Choroid plexus epithelial cell (primary cell): ENCODE measurements around the gene SDR39U1.

Experiments
- DNase-seq: peaks from one replicate; pipeline ENCODE4 v3.0.0-alpha.2; 2010; ENCODE audit warnings: low read depth
- H3K4me3 ChIP-seq: 2 replicates; pipeline ENCODE4 v1.5.1; 2011; ENCODE audit warnings: low read depth, mild to moderate bottlenecking, control low read depth, low read length, moderate library complexity
- CTCF ChIP-seq: conservative IDR thresholded peaks from 2 replicates; pipeline ENCODE4 v1.5.1; 2011; ENCODE audit warnings: low read depth, mild to moderate bottlenecking, control low read depth, inconsistent platforms, low read length, moderate library complexity

SDR39U1 gene

GRCh38 chr14:24440606-24441399, 1.8 kb downstream of the SDR39U1 start:
- TF ChIP-seq CTCF: no peak
- DNase-seq: no peak

GRCh38 chr14:24439830-24440605, 2.6 kb downstream of the SDR39U1 start:
- TF ChIP-seq CTCF: no peak
- H3K4me3 ChIP-seq: no peak overlapping the region
- DNase-seq: no peak

More at GRCh38 chr14:24440606-24441399, 1.8 kb downstream of the SDR39U1 start:
- no peak overlapping the region for H3K4me3 ChIP-seq

GRCh38 chr14:24439257-24439656, 3.3 kb downstream of the SDR39U1 start:
- no peak for DNase-seq

GRCh38 chr14:24438223-24439097, 4.1 kb downstream of the SDR39U1 start:
- DNase-seq: no peak
- no peak overlapping the region for H3K4me3 ChIP-seq
- TF ChIP-seq CTCF: no peak

More at GRCh38 chr14:24439257-24439656, 3.3 kb downstream of the SDR39U1 start:
- TF ChIP-seq CTCF: no peak
- H3K4me3 ChIP-seq: no peak overlapping the region

GRCh38 chr14:24437736-24438067, 4.9 kb downstream of the SDR39U1 start:
- TF ChIP-seq CTCF: no peak
- H3K4me3 ChIP-seq: no peak overlapping the region
- DNase-seq: no peak

GRCh38 chr14:24437020-24437735, 5.4 kb downstream of the SDR39U1 start:
- H3K4me3 ChIP-seq: no peak overlapping the region
- DNase-seq: no peak
- TF ChIP-seq CTCF: no peak
